Dermis blood vessel endothelial cell (primary cell): Measurements from ENCODE around the gene RASEF. TPM values are rescaled to one million over a fixed set of nuclear protein-coding genes. Genes with fewer than 3 reads are reported as not detected.
A peak's percentile ranks its signal among the peaks of the same experiment; 100 is the strongest.
"Not testable (repeated sequence)": the region's sequence is repeated elsewhere in the genome, so short reads cannot be mapped to it uniquely, and the experiment has no call there.

ENCODE experiments used
- DNase-seq: peaks from one replicate; pipeline ENCODE4 v3.0.0; 2010
- total RNA-seq: library from RNA; depleted of rRNA; stranded (reverse); fragments of >200 nt; gene quantifications from 2 replicates; pipeline ENCODE4 v1.2.3, GENCODE V29; 2014

Gene RASEF
- total RNA-seq, 1 donor from 2014 or later = 0.17 TPM

DNA sequence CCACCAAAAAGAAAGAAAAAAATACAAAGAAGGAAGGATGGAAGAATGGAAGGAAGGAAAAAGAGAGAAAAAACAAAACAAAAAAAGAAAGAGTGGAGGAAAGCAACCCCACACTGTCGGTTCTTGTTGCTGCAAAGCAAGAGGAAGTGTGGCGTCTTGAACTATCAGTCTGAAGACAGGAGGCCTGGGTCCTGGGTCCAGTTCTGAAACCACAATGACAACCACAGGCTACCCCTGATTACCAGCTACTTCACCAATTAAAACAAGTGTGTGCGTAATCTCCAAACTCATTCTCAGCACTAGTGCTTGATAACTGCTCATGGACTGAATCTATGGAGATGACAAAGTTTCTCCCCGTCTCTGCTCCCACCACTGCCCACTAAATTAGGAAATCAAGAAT lies 93.7 kb downstream of the RASEF start:
- DNase-seq = no peak

DNA sequence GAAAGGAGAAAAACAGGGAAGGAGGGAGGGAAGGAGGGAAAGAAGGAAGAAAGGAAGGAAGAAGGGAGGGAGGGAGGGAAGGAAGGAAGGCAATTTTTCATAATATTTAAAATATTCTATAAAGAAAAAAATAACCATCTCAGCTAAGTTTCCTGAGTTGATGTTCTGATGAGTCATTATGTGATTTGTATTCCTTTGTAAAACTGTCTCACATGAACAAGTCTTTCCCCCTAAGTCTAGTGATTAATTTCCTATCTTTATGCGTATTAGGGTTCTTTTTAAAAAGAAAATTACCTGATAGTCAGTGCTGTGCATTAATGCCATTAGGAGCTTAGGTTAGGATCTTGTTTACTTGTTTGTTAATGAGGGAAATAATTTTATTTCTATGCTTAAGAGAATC lies 94.1 kb downstream of the RASEF start:
- DNase-seq = no peak

DNA sequence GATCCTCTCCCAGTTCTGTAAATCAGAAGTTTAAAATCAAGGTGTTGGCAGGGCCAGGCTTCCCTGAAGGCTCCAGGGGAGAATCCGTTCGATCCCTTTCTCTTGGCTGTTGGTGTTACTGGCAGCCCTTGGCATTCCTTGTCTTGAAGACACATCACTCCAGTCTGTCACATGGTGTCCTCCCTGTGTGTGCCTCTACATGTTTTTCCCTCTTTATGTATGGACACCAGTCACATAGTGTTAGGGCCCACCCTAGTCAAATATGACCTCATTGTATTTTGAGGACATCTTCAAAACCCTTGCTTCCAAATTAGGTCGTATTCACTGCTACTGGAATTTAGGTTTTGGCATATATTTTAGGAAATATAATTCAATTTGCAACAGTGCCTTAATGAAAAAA lies 94.6 kb downstream of the RASEF start:
- no peak for DNase-seq

DNA sequence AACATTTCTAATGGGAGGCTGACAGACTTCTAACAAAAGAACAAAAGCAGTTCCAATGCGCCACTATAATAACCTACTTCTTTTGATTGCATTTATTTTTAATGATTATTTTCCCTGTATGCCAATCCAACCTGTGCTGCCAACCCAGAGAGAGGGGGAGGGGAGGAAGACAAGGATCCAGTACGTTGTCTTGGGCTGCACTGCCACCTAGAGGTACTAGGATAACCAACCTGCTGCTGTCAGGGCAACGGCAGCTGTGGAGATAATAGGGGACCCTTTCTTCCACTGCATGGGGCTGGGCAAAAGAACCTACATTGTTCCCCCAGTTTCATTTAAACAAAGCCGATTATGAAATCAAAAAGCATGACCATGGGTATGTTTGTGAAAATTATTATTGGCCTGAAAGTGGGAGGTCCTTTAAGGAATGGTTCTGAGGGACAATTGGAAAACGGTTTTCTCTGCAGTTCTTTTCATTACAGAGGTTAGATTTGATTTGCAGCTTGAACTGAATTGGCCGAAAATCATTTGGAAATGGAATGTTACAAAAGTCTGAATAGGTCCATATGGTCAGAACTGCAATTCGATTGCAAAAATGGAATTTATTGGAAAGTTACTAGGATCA lies 101.3 kb downstream of the RASEF start:
- DNase-seq = peak; percentile 90

DNA sequence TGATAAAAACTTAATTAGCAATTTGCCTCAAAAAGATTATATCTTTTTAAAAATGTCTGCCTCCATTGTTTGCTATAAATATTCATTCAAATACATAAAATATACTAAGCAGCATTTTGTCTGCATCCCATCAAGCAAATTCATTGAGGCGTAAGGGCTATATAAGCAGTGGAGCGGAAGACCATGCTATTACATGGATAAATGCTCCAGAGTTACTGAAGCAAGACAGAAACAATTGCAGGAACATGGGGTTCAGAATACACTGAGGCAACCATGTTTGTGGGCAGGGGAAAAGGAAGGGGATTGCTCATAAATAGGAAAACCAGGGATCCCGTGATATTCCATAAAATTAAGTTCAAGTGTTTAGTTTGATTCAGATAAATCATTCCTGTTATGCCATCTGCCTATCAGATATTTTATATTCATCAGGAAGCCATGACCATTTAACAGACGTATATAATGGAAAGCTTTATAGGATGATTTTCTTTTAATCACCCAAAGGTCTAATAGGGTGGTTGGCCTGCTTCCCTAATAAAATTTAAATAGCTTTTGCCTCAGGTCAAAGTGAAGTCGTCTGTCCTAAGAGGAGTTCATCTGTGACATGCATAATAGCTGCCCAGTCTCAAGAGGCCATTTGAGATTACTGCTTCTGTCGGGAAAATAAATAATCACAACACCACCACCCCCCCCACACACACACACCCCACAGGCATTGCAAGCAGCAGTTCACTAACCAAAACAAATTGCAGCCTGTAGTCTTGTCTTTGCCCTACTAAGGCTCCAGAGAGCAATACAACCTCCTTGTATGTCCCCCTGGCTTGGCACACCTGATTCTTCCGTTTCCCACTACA lies 105.2 kb downstream of the RASEF start:
- DNase-seq = no peak

DNA sequence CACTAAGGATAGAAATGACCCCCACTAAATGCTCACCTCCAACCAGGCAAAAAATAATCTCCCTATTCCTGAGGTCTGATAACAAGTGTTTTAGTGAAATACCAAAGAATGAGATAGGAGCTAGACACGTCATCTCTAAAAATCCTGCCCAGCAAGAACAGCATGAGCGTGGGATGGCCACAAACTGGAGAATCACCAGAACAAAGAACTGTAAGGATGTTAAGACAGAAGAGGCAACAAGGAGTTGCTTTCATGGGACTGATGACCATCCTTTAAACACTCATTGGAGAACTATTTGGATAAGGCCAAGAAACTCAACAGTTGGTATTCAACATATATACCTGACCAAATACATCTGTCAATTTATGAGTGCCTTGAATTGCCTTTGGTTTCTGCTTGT lies 113.7 kb downstream of the RASEF start:
- DNase-seq = no peak

DNA sequence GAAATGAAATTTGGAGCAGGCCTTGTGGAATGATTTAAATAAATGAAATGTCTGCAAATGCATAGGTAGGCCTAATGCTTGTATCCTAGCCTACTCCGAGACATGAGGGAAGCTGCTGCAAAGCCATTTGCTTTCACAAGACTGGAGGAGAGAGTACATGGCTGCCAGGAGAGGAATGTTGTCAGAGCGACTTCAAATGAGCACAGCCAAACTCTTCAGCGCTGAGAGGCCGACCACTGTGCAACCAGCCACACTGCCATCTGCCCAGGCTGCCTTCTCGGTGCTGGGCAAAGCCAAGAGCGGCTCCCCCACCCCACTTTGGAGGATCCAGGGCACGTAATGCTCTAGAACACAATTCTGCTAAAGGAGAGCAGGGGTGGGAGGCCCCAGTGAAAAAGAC lies 122.6 kb downstream of the RASEF start:
- DNase-seq = no peak

DNA sequence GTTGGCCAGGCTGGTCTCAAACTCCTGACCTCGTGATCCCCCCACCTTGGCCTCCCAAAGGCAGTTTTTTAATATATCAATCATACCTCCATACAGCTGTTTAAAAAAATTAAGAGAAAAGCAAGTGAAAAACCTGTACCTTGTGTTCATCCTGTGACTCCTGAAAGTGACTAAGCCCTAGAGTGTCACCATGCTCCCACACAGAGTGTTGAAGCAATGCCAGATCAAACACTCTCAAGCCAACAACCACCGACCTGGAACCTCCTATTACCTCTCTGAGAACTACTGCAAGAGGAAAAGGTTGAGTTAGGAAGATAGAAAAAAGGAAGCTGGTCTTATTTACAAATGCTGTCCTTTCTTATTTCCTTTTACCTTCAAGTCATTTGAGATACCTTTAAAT lies 123.5 kb downstream of the RASEF start:
- DNase-seq = no peak

DNA sequence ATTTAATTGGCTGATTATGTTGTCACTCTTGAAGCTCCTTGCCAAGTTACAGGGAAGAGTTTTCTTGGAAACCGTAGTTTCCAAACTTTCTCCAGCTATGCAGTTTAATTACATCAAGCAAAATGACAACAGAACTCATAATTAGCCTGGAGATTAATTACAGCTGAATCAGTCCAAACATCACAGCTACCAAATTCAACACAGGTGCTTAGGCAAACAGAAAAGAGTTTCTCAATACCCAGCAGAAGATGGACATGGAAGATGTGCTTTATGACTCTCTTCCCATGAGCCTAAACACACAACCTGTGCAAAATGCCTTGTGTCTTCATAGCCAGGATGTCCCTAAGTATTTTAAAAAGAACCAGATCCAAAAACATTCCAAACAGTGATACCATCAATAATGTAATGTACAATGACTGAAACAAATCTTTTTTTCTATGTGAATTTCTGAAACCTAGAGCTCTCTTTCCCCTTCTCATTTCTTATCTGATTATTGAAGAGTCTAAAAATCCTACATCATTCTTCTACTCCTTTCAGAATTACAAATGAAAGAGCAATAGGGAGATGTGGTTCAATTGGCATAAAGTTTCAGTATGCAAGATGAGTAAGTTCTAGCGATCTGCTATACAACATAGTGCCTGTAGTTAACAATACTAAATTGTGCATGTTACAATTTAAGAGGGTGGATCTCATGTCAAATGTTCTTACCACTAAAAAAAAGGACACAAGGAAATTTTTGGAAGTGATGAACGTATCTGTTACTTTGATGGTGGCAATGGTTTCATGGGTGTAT lies 124.3 kb downstream of the RASEF start:
- DNase-seq = no peak

DNA sequence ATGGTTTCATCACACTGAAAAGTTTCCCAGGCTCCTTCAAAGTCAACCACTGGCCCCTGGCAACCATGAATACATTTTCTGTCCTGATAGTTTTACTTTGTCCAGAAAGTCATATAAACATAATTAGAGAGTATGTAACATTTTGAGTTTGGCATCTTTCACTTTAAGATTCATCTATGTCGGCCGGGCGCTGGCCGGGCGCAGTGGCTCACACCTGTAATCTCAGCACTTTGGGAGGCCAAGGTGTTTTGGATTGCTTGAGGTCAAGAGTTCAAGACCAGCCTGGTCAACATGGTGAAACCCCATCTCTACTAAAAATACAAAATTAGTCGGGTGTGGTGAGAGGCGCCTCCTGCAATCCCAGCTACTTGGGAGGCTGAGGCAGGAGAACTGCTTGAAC lies 126.4 kb downstream of the RASEF start:
- not testable (repeated sequence) for DNase-seq

DNA sequence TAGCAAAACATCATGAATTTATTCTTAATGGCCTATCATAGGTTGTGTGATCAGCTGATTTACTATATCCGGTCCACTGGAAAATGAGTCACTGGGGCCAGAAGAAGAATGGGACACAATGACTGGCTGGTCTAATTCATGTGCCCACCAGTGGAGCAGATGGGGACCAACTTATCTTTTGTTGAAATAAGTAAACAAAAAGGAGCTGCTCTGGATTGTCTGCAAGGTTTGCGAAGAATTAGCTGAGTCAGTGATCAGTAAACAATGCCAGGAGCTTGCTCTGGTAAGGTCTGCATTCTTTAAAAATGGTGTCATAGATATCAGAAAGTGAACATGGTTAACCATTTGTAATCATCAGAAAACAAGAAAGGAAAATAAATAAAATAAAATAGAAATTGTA lies 128.0 kb downstream of the RASEF start:
- DNase-seq = peak; percentile 42

DNA sequence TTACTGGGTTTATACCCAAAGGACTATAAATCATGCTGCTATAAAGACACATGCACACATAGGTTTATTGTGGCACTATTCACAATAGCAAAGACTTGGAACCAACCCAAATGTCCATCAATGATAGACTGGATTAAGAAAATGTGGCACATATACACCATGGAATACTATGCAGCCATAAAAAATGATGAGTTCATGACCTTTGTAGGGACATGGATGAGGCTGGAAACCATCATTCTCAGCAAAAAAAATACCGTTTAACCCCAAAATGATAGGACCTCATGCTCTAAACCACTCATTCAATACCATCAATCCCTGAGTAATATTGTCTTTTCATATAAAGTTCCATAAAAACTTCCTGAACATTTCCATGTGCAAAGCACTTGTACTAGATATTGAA lies 128.9 kb downstream of the RASEF start:
- not testable (repeated sequence) for DNase-seq

DNA sequence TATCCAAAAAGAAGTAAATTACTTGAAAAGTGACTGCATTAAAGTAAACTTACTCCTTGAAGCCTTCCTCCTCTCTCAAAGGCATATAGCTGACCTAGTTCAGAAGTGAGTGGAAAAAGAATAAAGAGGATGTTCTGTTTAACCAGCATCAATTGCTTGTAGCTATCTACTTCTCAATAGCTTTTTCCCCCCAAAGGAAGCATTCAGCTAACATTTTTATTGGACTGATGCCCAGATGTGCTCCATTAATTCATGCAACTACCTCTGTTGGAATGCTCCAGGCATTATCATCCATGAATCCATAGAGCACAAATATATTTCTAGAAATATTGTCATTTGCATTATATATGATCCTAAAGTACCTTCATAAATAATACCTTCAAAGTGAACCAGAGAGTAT lies 132.8 kb downstream of the RASEF start:
- peak; percentile 1 for DNase-seq
